MM.1S (cell line): ENCODE measurements around the gene MPHOSPH9.
"Not testable (repeated sequence)": the region's sequence is repeated elsewhere in the genome, so short reads cannot be mapped to it uniquely, and the experiment has no call there.

ENCODE experiments used
- DNase-seq: peaks from one replicate; pipeline ENCODE4 v3.0.0-alpha.2; 2015
- H2AFZ ChIP-seq: fragments of 300-600 bp; sonication (generic); 2 replicates; pipeline ENCODE4 v1.6.0; 2016; ENCODE audit warnings: antibody characterized with exemption, low read length
- H3F3A ChIP-seq: fragments of 300-600 bp; sonication (generic); 2 replicates; pipeline ENCODE4 v1.6.1; 2016; ENCODE audit warnings: mild to moderate bottlenecking, antibody characterized with exemption, low read length, moderate library complexity, mixed read lengths; ENCODE audit not compliant: insufficient read depth
- H3K27ac ChIP-seq: fragments of 300-600 bp; sonication (generic); 2 replicates; pipeline ENCODE4 v1.5.1; 2016; ENCODE audit warnings: mild to moderate bottlenecking, low read length
- H3K27me3 ChIP-seq: fragments of 300-600 bp; sonication (generic); replicated peaks from 2 replicates; pipeline ENCODE4 v1.6.0; 2016; ENCODE audit warnings: low read length; ENCODE audit not compliant: insufficient read depth
- H3K36me3 ChIP-seq: fragments of 300-600 bp; sonication (generic); replicated peaks from 2 replicates; pipeline ENCODE4 v1.6.1; 2016; ENCODE audit warnings: mild to moderate bottlenecking, low read length, mixed read lengths; ENCODE audit not compliant: insufficient read depth
- H3K4me1 ChIP-seq: fragments of 300-600 bp; sonication (generic); 2 replicates; pipeline ENCODE4 v1.6.1; 2016; ENCODE audit warnings: low read length, mixed read lengths
- H3K4me2 ChIP-seq: fragments of 300-600 bp; sonication (generic); 2 replicates; pipeline ENCODE4 v1.6.0; 2016; ENCODE audit warnings: low read depth, low read length
- H3K4me3 ChIP-seq: fragments of 300-600 bp; sonication (generic); 2 replicates; pipeline ENCODE4 v1.5.1; 2016; ENCODE audit warnings: low read length, mixed read lengths
- H3K79me2 ChIP-seq: fragments of 300-600 bp; sonication (generic); 2 replicates; pipeline ENCODE4 v1.6.1; 2016; ENCODE audit warnings: mixed run types, low read length, mixed read lengths
- H3K9ac ChIP-seq: fragments of 300-600 bp; sonication (generic); 2 replicates; pipeline ENCODE4 v1.6.1; 2016; ENCODE audit warnings: low read length, mixed read lengths
- H3K9me2 ChIP-seq: fragments of 300-600 bp; sonication (generic); replicated peaks from 2 replicates; pipeline ENCODE4 v1.6.1; 2016; ENCODE audit warnings: mild to moderate bottlenecking, low read length, mixed read lengths; ENCODE audit not compliant: insufficient read depth
- H3K9me3 ChIP-seq: fragments of 300-600 bp; sonication (generic); replicated peaks from 2 replicates; pipeline ENCODE4 v1.6.1; 2016; ENCODE audit warnings: mild to moderate bottlenecking, low read length, mixed read lengths; ENCODE audit not compliant: insufficient read depth
- H4K20me1 ChIP-seq: fragments of 300-600 bp; sonication (generic); 2 replicates; pipeline ENCODE4 v1.6.1; 2016; ENCODE audit warnings: mild to moderate bottlenecking, low read length, moderate library complexity, mixed read lengths; ENCODE audit not compliant: insufficient read depth
- CTCF ChIP-seq: fragments of 300-600 bp; sonication (generic); IDR thresholded peaks from 2 replicates; pipeline ENCODE4 v1.5.1; 2016; ENCODE audit warnings: antibody characterized with exemption, low read length, mixed read lengths
- EZH2 ChIP-seq: fragments of 300-600 bp; sonication (generic); optimal IDR thresholded peaks from 2 replicates; pipeline ENCODE3; 2017; ENCODE audit warnings: low read depth, mild to moderate bottlenecking, antibody characterized with exemption, low read length, mixed read lengths
- EZH2phosphoT487 ChIP-seq: fragments of 300-600 bp; sonication (generic); IDR thresholded peaks from 2 replicates; pipeline ENCODE4 v1.6.1; 2018; ENCODE audit warnings: antibody characterized with exemption, low read length

MPHOSPH9 gene

DNA sequence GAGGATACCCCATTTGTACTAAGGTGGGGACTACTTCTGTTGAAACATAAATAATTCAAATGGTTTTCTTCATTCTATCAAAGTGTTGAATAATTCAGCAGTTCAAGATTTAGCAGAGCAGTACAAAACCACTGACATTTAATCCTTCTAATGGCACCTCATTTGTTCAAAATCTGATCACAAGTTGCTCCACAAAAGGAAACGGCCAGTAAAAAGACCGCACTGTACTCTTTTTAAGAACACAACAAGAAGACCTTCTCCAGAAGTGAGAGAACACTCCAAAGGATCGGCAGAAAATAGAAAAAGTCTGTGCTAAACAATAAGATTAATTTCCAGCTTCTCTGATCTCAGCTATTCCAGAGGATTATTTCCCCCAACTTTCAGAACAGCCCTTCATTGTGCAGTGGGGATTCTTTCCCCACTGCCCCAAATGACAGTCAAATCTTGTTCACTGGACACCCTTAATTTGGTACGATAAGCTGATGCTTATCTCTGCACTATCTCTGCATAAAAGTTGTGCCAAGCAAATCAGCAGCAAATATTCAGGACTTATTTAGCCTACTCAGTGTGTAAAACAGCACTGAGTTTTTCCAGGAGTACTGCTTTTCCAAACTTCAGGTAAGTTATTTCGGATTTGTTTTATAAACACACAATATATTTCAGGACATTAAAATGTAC, 5.2 kb downstream of the MPHOSPH9 start:
- Histone ChIP-seq H3K27me3 (no peaks in the 10 kb centered on the region), H3F3A (0 out of 2 replicates have a peak, but pooled peaks cover 7% of the 10 kb centered on the region), H3K4me2 (no peak overlapping the region), H3K79me2 (peaks cover 48% of the 10 kb centered on the region), H3K9me3 (no peaks in the 10 kb centered on the region), H3K36me3 (no peaks in the 10 kb centered on the region), H3K9me2 (no peaks in the 10 kb centered on the region), H2AFZ (no peak overlapping the region), H3K27ac (no peak overlapping the region), H3K9ac (no peak overlapping the region), H4K20me1 (no peaks in the 10 kb centered on the region), H3K4me1 (peaks cover 6% of the 10 kb centered on the region; the same call in 1 of the 2 replicates), H3K4me3 (no peak overlapping the region)
- no peak for DNase-seq
- TF ChIP-seq EZH2phosphoT487 = no peak
- no peak for TF ChIP-seq CTCF
- no peak for TF ChIP-seq EZH2

- Histone ChIP-seq H3K9ac (no peak overlapping the region), H3K4me2 (no peak overlapping the region), H3K9me2 (no peaks in the 10 kb centered on the region), H3K9me3 (no peaks in the 10 kb centered on the region), H3K36me3 (no peaks in the 10 kb centered on the region), H2AFZ (no peak overlapping the region), H3K79me2 (peaks cover 27% of the 10 kb centered on the region), H4K20me1 (no peaks in the 10 kb centered on the region), H3K4me1 (peaks cover 3% of the 10 kb centered on the region; the same call in 1 of the 2 replicates), H3K27ac (no peak overlapping the region), H3K27me3 (no peaks in the 10 kb centered on the region), H3F3A (0 out of 2 replicates have a peak, but pooled peaks cover 7% of the 10 kb centered on the region), H3K4me3 (no peak overlapping the region)
- DNase-seq = no peak
- TF ChIP-seq EZH2 = no peak
- no peak for TF ChIP-seq CTCF
- TF ChIP-seq EZH2phosphoT487 = no peak
These were observed 7.5 kb downstream of the MPHOSPH9 start for GRCh38 chr12:123225443-123225842.

- H3F3A ChIP-seq = no peaks in the 10 kb centered on the region
- no peak overlapping the region for H3K9ac ChIP-seq
- H3K27me3 ChIP-seq = no peaks in the 10 kb centered on the region
- no peak overlapping the region for H3K4me3 ChIP-seq
- DNase-seq = no peak
- H3K36me3 ChIP-seq = no peaks in the 10 kb centered on the region
- no peaks in the 10 kb centered on the region for H4K20me1 ChIP-seq
- no peak overlapping the region for H2AFZ ChIP-seq
- H3K9me3 ChIP-seq = no peaks in the 10 kb centered on the region
- peaks cover 15% of the 10 kb centered on the region for H3K79me2 ChIP-seq
- no peaks in the 10 kb centered on the region for H3K4me1 ChIP-seq
- H3K4me2 ChIP-seq = no peak overlapping the region
- TF ChIP-seq EZH2phosphoT487 (no peak), EZH2 (no peak), CTCF (no peak)
- H3K27ac ChIP-seq = no peak overlapping the region
- no peaks in the 10 kb centered on the region for H3K9me2 ChIP-seq
These were observed 9.7 kb downstream of the MPHOSPH9 start for GRCh38 chr12:123223241-123223668.

- not testable (repeated sequence) for H3K9ac ChIP-seq, H3K79me2 ChIP-seq, H3F3A ChIP-seq, H3K9me2 ChIP-seq, H3K9me3 ChIP-seq, DNase-seq, H3K27me3 ChIP-seq, H2AFZ ChIP-seq, H3K27ac ChIP-seq, H3K4me1 ChIP-seq, H3K36me3 ChIP-seq, H4K20me1 ChIP-seq, H3K4me2 ChIP-seq, H3K4me3 ChIP-seq
These were observed 25.1 kb downstream of the MPHOSPH9 start for GRCh38 chr12:123207815-123208214.

GRCh38 chr12:123206794-123207193, 26.1 kb downstream of the MPHOSPH9 start:
- H3K9ac ChIP-seq, H3K36me3 ChIP-seq, H3K27me3 ChIP-seq, H3K4me2 ChIP-seq, H3K4me3 ChIP-seq, H3K27ac ChIP-seq, H2AFZ ChIP-seq, H3K9me3 ChIP-seq, H3F3A ChIP-seq, H4K20me1 ChIP-seq, H3K4me1 ChIP-seq, H3K79me2 ChIP-seq, H3K9me2 ChIP-seq, DNase-seq: not testable (repeated sequence)
